HepG2 (cell line): ENCODE results near the gene BORCS5. TPM values are rescaled to one million over a fixed set of nuclear protein-coding genes. Genes with fewer than 3 reads are reported as not detected.

Source experiments
- ELF4 ChIP-seq: sonication (generic); formaldehyde crosslinking; IDR thresholded peaks from 2 replicates; pipeline ENCODE4 v1.5.0; 2020; ENCODE audit warnings: missing genetic modification reagents, mild to moderate bottlenecking, moderate library complexity, borderline replicate concordance
- KDM3A ChIP-seq: IDR thresholded peaks from 2 replicates; pipeline ENCODE4 v1.6.1; 2018; ENCODE audit warnings: low read depth, missing compliant biosample characterization
- MAFF ChIP-seq: IDR thresholded peaks from 2 replicates; pipeline ENCODE4 v1.6.1; 2011; ENCODE audit warnings: low read depth, low read length, improper control_type of control experiment
- MATR3 ChIP-seq: sonication (generic); formaldehyde crosslinking; IDR thresholded peaks from 2 replicates; pipeline ENCODE4 v1.4.0; 2020; ENCODE audit warnings: missing genetic modification reagents
- MAZ ChIP-seq, 2 experiments: sonication (generic) in 1 of 2; formaldehyde crosslinking in 1 of 2; IDR thresholded peaks; 2 replicates each; pipeline versions ENCODE4 v1.5.0 to v1.6.1; 2012 to 2020; ENCODE audit warnings: low read depth in 2 of 2, mild to moderate bottlenecking in 2 of 2, borderline replicate concordance in 1 of 2, improper control_type of control experiment in 1 of 2, low read length in 1 of 2, missing genetic modification reagents in 1 of 2, moderate library complexity in 1 of 2
- MIER2 ChIP-seq: IDR thresholded peaks from 2 replicates; pipeline ENCODE4 v1.6.1; 2016; ENCODE audit warnings: missing biosample characterization, missing genetic modification reagents
- MLXIP ChIP-seq: sonication (generic); formaldehyde crosslinking; IDR thresholded peaks from 2 replicates; pipeline ENCODE4 v1.9.0; 2021; ENCODE audit warnings: missing genetic modification reagents, borderline replicate concordance
- NCOA2 ChIP-seq: sonication (generic); formaldehyde crosslinking; IDR thresholded peaks from 2 replicates; pipeline ENCODE4 v1.8.0; 2022; ENCODE audit warnings: inconsistent platforms
- NFATC3 ChIP-seq: sonication (generic); formaldehyde crosslinking; IDR thresholded peaks from 2 replicates; pipeline ENCODE4 v1.5.1; 2020; ENCODE audit warnings: mild to moderate bottlenecking, missing genetic modification reagents
- SNAPC4 ChIP-seq: sonication (generic); formaldehyde crosslinking; IDR thresholded peaks from 2 replicates; pipeline ENCODE4 v1.4.0; 2020; ENCODE audit warnings: mild to moderate bottlenecking, missing genetic modification reagents
- SRSF9 ChIP-seq: fragments of 200-400 bp; formaldehyde crosslinking; IDR thresholded peaks from 2 replicates; pipeline ENCODE4 v1.6.1; 2018; ENCODE audit warnings: borderline replicate concordance, mild to moderate bottlenecking, low read depth, low read length; ENCODE audit not compliant: insufficient read depth, poor library complexity, severe bottlenecking
- TAF15 ChIP-seq: fragments of 200-400 bp; formaldehyde crosslinking; IDR thresholded peaks from one replicate; pipeline ENCODE4 v1.6.1; 2018; ENCODE audit warnings: mild to moderate bottlenecking, low read depth, low read length; ENCODE audit not compliant: poor library complexity, severe bottlenecking
- THAP11 ChIP-seq: IDR thresholded peaks from 2 replicates; pipeline ENCODE4 v1.6.1; 2016; ENCODE audit warnings: missing biosample characterization, missing genetic modification reagents
- ZFYVE20 ChIP-seq: sonication (generic); formaldehyde crosslinking; IDR thresholded peaks from 2 replicates; pipeline ENCODE4 v1.8.0; 2023; ENCODE audit warnings: low read depth, mild to moderate bottlenecking, moderate library complexity, missing genetic modification reagents, borderline replicate concordance
- ZMYM3 ChIP-seq: sonication (generic); formaldehyde crosslinking; IDR thresholded peaks from 2 replicates; pipeline ENCODE4 v1.5.1; 2020; ENCODE audit warnings: mild to moderate bottlenecking, missing genetic modification reagents
- ZNF552 ChIP-seq: sonication (generic); formaldehyde crosslinking; IDR thresholded peaks from 2 replicates; pipeline ENCODE4 v1.9.0; 2022; ENCODE audit warnings: missing genetic modification reagents, mild to moderate bottlenecking, borderline replicate concordance
- ZNF737 ChIP-seq: sonication (generic); formaldehyde crosslinking; IDR thresholded peaks from 2 replicates; pipeline ENCODE4 v1.5.0; 2020; ENCODE audit warnings: missing genetic modification reagents, mild to moderate bottlenecking, borderline replicate concordance
- polyA plus RNA-seq, 8 experiments: library from polyadenylated mRNA; depleted of rRNA in 3 of 8; stranded (reverse) in 7 of 8; unstranded in 1 of 8; fragments of >200 nt; fragmentation: Illumina TruSeq in 4 of 8; extraction: Trizol in 4 of 8; gene quantifications; 2 replicates each; pipeline versions ENCODE4 v1.2.1 to v1.2.3, GENCODE V29; 2011 to 2016; ENCODE audit warnings: low read depth in 4 of 8, missing spikeins in 1 of 8, mixed read lengths in 1 of 8; ENCODE audit not compliant: insufficient read depth in 1 of 8
- total RNA-seq, 5 experiments: library from RNA; depleted of rRNA; stranded (reverse); fragments of >200 nt; fragmentation: Illumina TruSeq; extraction: Trizol; gene quantifications; 2 replicates each; pipeline ENCODE4 v1.2.3, GENCODE V29; 2016; ENCODE audit warnings: low read depth in 1 of 5

The BORCS5 gene
- total and polyA plus RNA-seq, 2 of the 13 experiments (the other 11 are each of a cell fraction or from before 2014, with no cell fraction given): 3.9 to 4.7 TPM

- TF ChIP-seq SNAPC4 (CRISPR knock-in tag) (no peak), SRSF9 (no peak), MATR3 (no peak), MLXIP (CRISPR knock-in tag) (no peak), ZNF552 (CRISPR knock-in tag) (no peak), ZNF737 (no peak), ZMYM3 (CRISPR knock-in tag) (0 out of 2 replicates have a peak, but pooled peaks have one; percentile 13), TAF15 (no peak), ELF4 (CRISPR knock-in tag) (no peak), MIER2 (CRISPR knock-in tag) (no peak), NCOA2 (CRISPR knock-in tag) (peak; percentile 67), THAP11 (CRISPR knock-in tag) (peak; percentile 35; the same call in 1 of the 2 replicates), NFATC3 (CRISPR knock-in tag) (no peak), MAFF (no peak), ZFYVE20 (CRISPR knock-in tag) (no peak), MAZ (IDR thresholded peaks at IDR 0.05; ENCODE audit: borderline replicate concordance, low read depth, low read length) (no peak), MAZ (CRISPR knock-in tag; IDR thresholded peaks at IDR 0.05; ENCODE audit: low read depth) (no peak), KDM3A (no peak)
Observed at GRCh38 chr12:12488823-12489550, 132.1 kb downstream of the BORCS5 start (continued).
